OCI-M2 (cell line): ENCODE measurements around the gene CHI3L1.

Experiments used
- DNase-seq: peaks from one replicate; lab custom pipeline; 2025; ENCODE audit not compliant: unreplicated experiment; lab: John Stamatoyannopoulos, UW

CHI3L1 gene

GRCh38 chr1:203169770-203170520, 16.6 kb downstream of the CHI3L1 start:
- DNase-seq = no peak

- DNase-seq = no peak
Observed at GRCh38 chr1:203168991-203169390, 17.5 kb downstream of the CHI3L1 start.

GRCh38 chr1:203168256-203168786, 18.2 kb downstream of the CHI3L1 start:
- DNase-seq = no peak

- DNase-seq = no peak
Observed at GRCh38 chr1:203167913-203168200, 18.6 kb downstream of the CHI3L1 start.

GRCh38 chr1:203167026-203167912, 19.2 kb downstream of the CHI3L1 start:
- no peak for DNase-seq

GRCh38 chr1:203166192-203166940, 20.1 kb downstream of the CHI3L1 start:
- no peak for DNase-seq

- no peak for DNase-seq
Observed at GRCh38 chr1:203165800-203166161, 20.7 kb downstream of the CHI3L1 start.

GRCh38 chr1:203165101-203165799, 21.3 kb downstream of the CHI3L1 start:
- no peak for DNase-seq

- no peak for DNase-seq
Observed at GRCh38 chr1:203163891-203164635, 22.4 kb downstream of the CHI3L1 start.

- no peak for DNase-seq
Observed at GRCh38 chr1:203162403-203162802, 24.1 kb downstream of the CHI3L1 start.

- no peak for DNase-seq
Observed at GRCh38 chr1:203161703-203162102, 24.8 kb downstream of the CHI3L1 start.

- no peak for DNase-seq
Observed at GRCh38 chr1:203161175-203161574, 25.3 kb downstream of the CHI3L1 start.

- no peak for DNase-seq
Observed at GRCh38 chr1:203159844-203160243, 26.7 kb downstream of the CHI3L1 start.

GRCh38 chr1:203158960-203159665, 27.4 kb downstream of the CHI3L1 start:
- DNase-seq = no peak

GRCh38 chr1:203158423-203158822, 28.1 kb downstream of the CHI3L1 start:
- no peak for DNase-seq

- DNase-seq = no peak
Observed at GRCh38 chr1:203156280-203156679, 30.2 kb downstream of the CHI3L1 start.

- no peak for DNase-seq
Observed at GRCh38 chr1:203153989-203154821, 32.3 kb downstream of the CHI3L1 start.

- DNase-seq = no peak
Observed at GRCh38 chr1:203153051-203153988, 33.2 kb downstream of the CHI3L1 start.
